ENCODE results near the gene ACAD9. TPM values are rescaled to one million over a fixed set of nuclear protein-coding genes. Genes with fewer than 3 reads are reported as not detected.

The ACAD9 gene
- total and polyA plus RNA-seq, 10 of the 15 experiments (the other 5 are each of a cell fraction or from before 2014, with no cell fraction given) = 12.7 to 63.1 (median 43.7) TPM

DNA sequence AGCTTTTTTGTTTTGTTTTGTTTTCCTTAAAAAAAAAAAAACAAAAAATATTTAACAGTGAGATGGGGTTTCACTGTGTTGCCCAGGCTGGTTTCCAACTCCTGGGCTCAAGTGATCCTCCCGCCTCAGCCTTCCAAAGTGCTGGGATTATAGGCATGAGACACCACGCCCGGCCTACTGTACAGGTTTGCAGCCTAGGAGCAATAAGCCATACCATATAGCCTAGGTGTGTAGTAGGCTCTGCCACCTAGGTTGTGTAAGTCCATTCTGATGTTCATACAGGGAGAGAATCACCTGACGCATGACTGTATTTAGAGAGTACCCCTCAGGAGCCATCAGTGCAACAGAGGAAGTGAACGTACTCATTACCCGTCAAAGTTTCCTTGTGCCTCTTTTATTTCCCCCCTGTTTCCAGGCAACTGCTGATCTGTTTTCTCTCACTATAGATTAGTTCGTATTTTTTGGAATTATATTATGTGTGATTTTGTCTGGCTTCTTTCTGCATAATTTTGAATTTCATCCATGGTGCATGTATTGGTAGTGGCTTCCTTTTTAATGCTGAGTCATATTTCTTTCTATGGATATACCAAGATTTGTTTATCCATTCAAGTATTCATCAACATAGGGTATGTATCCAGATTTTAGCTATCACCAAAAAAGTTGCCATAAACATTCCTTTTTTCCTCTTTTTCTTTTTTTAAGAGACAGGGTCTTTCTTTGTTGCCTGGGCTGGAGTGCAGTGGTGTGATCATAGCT lies 9.9 kb downstream of the ACAD9 start:
- Histone ChIP-seq H3K4me2 (ENCODE audit: control insufficient read depth, insufficient read depth) (no peak overlapping the region), H3K9ac (ENCODE audit: control insufficient read depth, insufficient read depth, low read length) (no peak overlapping the region), H3K4me3 (no peak overlapping the region), H3K79me2 (ENCODE audit: control insufficient read depth, insufficient read depth, low read length) (peaks cover 4% of the 10 kb centered on the region; the same call in 1 of the 2 replicates), H3K36me3 (ENCODE audit: control insufficient read depth in 2 of 2, insufficient read depth in 2 of 2, low read length in 1 of 2) (peaks cover 0 to 7% of the 10 kb centered on the region in 2 experiments), H3K9me3 (replicated peaks; ENCODE audit: control insufficient read depth, insufficient read depth, low read length) (no peaks in the 10 kb centered on the region), H3K27me3 (replicated peaks in 1 of 2; ENCODE audit: control insufficient read depth in 2 of 2, insufficient read depth in 2 of 2, low read length in 1 of 2) (no peaks in the 10 kb centered on the region), H3K4me1 (ENCODE audit: control insufficient read depth, insufficient read depth, low read length) (no peaks in the 10 kb centered on the region), H3K27ac (ENCODE audit: control insufficient read depth, insufficient read depth) (no peak overlapping the region), H4K20me1 (ENCODE audit: control insufficient read depth, insufficient read depth) (no peaks in the 10 kb centered on the region), H2AFZ (ENCODE audit: control insufficient read depth, low read depth, low read length) (no peak overlapping the region)
- ChIA-PET RAD21 (ENCODE audit: unreplicated experiment) (interaction anchor here (1.0 kb wide), 1 partner anchor 10 kb away, joined by 3 read pairs; the partner anchor contains the start of gene ACAD9), SMC1A (ENCODE audit: uncharacterized antibody, unreplicated experiment) (interaction anchor here (0.6 kb wide), 1 partner anchor 297 kb away, joined by 3 read pairs; no protein-coding TSS in a partner anchor), CTCF (interaction anchor here (1.5 to 2.3 kb wide), 2 partner anchors 10 to 13 kb away, joined by 4 to 5 read pairs; partner anchors contain the start of gene ACAD9), POLR2A (interaction anchor here (1.0 to 1.3 kb wide), 2 partner anchors 10 to 12 kb away, joined by 4 read pairs; partner anchors contain the start of gene ACAD9)
- in situ Hi-C loops (cut with MboI) (no loop called here), intact Hi-C loops (cut with micrococcal nuclease; ENCODE audit: unreplicated experiment) (no loop called here)
- ATAC-seq (no peak), FAIRE-seq (no peak), DNase-seq (ENCODE audit: low read depth, low spot score) (no peak)
- TF ChIP-seq NBN (IDR thresholded peaks at IDR 0.05) (no peak), CHD2 (IDR thresholded peaks at IDR 0.05; ENCODE audit: borderline replicate concordance, low read depth, low read length) (no peak), STAT1 (conservative IDR thresholded peaks at IDR 0.05) (no peak), SP1 (IDR thresholded peaks at IDR 0.05; ENCODE audit: low read depth, low read length) (no peak), TCF12 (IDR thresholded peaks at IDR 0.05; ENCODE audit: low read depth, low read length) (no peak), CBX3 (IDR thresholded peaks at IDR 0.05; ENCODE audit: borderline replicate concordance, low read depth) (no peak), GABPA (IDR thresholded peaks at IDR 0.05; ENCODE audit: low read depth) (no peak), NKRF (conservative IDR thresholded peaks at IDR 0.05) (no peak), YBX1 (IDR thresholded peaks at IDR 0.05) (no peak), MYC (IDR thresholded peaks at IDR 0.05; ENCODE audit: insufficient read depth, insufficient read length, insufficient replicate concordance, low read length, severe bottlenecking) (no peak), SREBF1 (IDR thresholded peaks at IDR 0.05; ENCODE audit: low read length) (no peak), CREM (IDR thresholded peaks at IDR 0.05; ENCODE audit: low read depth) (no peak), ZSCAN29 (IDR thresholded peaks at IDR 0.05) (no peak), ZNF274 (IDR thresholded peaks at IDR 0.05; ENCODE audit: insufficient read depth, insufficient read length) (no peak), SPI1 (IDR thresholded peaks at IDR 0.05; ENCODE audit: borderline replicate concordance, insufficient read depth, low read depth, low read length) (no peak), ZBTB33 (IDR thresholded peaks at IDR 0.05) (no peak), ETV6 (conservative IDR thresholded peaks at IDR 0.05 in 1 of 2, IDR thresholded peaks at IDR 0.05 in 1 of 2; ENCODE audit: borderline replicate concordance in 1 of 2, low read depth in 1 of 2) (no peak)
- TF ChIP-seq, protein P1, sequence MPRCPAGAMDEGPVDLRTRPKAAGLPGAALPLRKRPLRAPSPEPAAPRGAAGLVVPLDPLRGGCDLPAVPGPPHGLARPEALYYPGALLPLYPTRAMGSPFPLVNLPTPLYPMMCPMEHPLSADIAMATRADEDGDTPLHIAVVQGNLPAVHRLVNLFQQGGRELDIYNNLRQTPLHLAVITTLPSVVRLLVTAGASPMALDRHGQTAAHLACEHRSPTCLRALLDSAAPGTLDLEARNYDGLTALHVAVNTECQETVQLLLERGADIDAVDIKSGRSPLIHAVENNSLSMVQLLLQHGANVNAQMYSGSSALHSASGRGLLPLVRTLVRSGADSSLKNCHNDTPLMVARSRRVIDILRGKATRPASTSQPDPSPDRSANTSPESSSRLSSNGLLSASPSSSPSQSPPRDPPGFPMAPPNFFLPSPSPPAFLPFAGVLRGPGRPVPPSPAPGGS (IDR thresholded peaks at IDR 0.05; ENCODE audit: borderline replicate concordance, insufficient read depth, low read depth, low read length, poor library complexity, severe bottlenecking) = no peak
- BruUV-seq (replicated peaks) = no TSS peak
- WGBS (ENCODE audit: insufficient coverage, insufficient replicate concordance, low lambda C conversion rate, missing lambda C conversion rate) = 99% methylated on average over 7 of the region's 7 CpGs

Measured in GM12878 (cell line).